GM23338 (cell line): ENCODE measurements around the gene TCERG1L. TPM values are rescaled to one million over a fixed set of nuclear protein-coding genes. Genes with fewer than 3 reads are reported as not detected.

Experiments
- ATAC-seq: fragments of 200-7000 bp; cut with Tn5 transposase; 3 replicates; pipeline ENCODE4 v1.9.1; 2020
- DNase-seq: peaks from one replicate; pipeline ENCODE4 v3.0.0-alpha.2; 2015; ENCODE audit warnings: low spot score
- H2AFZ ChIP-seq: fragments of 200-600 bp; sonication (generic); 2 replicates; pipeline ENCODE4 v1.8.0; 2016; ENCODE audit warnings: antibody characterized with exemption, mild to moderate bottlenecking, moderate library complexity
- H3F3A ChIP-seq: fragments of 200-600 bp; sonication (generic); replicated peaks from 2 replicates; pipeline ENCODE4 v1.8.0; 2017; ENCODE audit warnings: antibody characterized with exemption, mixed run types, low read depth
- H3K27ac ChIP-seq: fragments of 200-600 bp; sonication (generic); 2 replicates; pipeline ENCODE4 v1.6.1; 2016; ENCODE audit warnings: low read depth
- H3K27me3 ChIP-seq: fragments of 200-600 bp; sonication (generic); 2 replicates; pipeline ENCODE4 v1.8.0; 2016; ENCODE audit warnings: mild to moderate bottlenecking, mixed run types, moderate library complexity; ENCODE audit not compliant: insufficient read depth
- H3K36me3 ChIP-seq: fragments of 200-600 bp; sonication (generic); 2 replicates; pipeline ENCODE4 v1.8.0; 2016; ENCODE audit warnings: mild to moderate bottlenecking; ENCODE audit not compliant: insufficient read depth
- H3K4me1 ChIP-seq: fragments of 200-600 bp; sonication (generic); 2 replicates; pipeline ENCODE4 v1.8.0; 2016; ENCODE audit warnings: mild to moderate bottlenecking, moderate library complexity; ENCODE audit not compliant: insufficient read depth
- H3K4me2 ChIP-seq: fragments of 200-600 bp; sonication (generic); 2 replicates; pipeline ENCODE4 v1.7.1; 2017; ENCODE audit warnings: mixed run types
- H3K4me3 ChIP-seq: fragments of 200-600 bp; sonication (generic); 2 replicates; pipeline ENCODE4 v1.6.1; 2016; ENCODE audit warnings: mixed run types
- H3K79me2 ChIP-seq: fragments of 200-600 bp; sonication (generic); replicated peaks from 2 replicates; pipeline ENCODE4 v1.8.0; 2017; ENCODE audit warnings: mild to moderate bottlenecking; ENCODE audit not compliant: insufficient read depth
- H3K9me2 ChIP-seq: fragments of 200-600 bp; sonication (generic); 2 replicates; pipeline ENCODE4 v1.8.0; 2017; ENCODE audit not compliant: insufficient read depth
- H4K20me1 ChIP-seq: fragments of 200-600 bp; sonication (generic); replicated peaks from 2 replicates; pipeline ENCODE4 v1.8.0; 2017; ENCODE audit warnings: mild to moderate bottlenecking; ENCODE audit not compliant: insufficient read depth
- H3K27ac Mint-ChIP-seq: 2 replicates; pipeline ENCODE4 v1.8.0; 2020; ENCODE audit warnings: inconsistent platforms, mild to moderate bottlenecking, moderate library complexity, mixed read lengths
- H3K27me3 Mint-ChIP-seq: 3 replicates; pipeline ENCODE4 v1.8.0; 2022; ENCODE audit warnings: low read depth, mild to moderate bottlenecking, moderate library complexity, mixed read lengths, inconsistent platforms; ENCODE audit not compliant: insufficient read depth, poor library complexity
- H3K36me3 Mint-ChIP-seq: 3 replicates; pipeline ENCODE4 v1.8.0; 2021; ENCODE audit warnings: low read depth, mild to moderate bottlenecking, inconsistent platforms, moderate library complexity, mixed read lengths
- H3K4me1 Mint-ChIP-seq: 3 replicates; pipeline ENCODE4 v1.8.0; 2020; ENCODE audit warnings: mild to moderate bottlenecking, inconsistent platforms, mixed read lengths
- H3K4me3 Mint-ChIP-seq: 3 replicates; pipeline ENCODE4 v1.8.0; 2021; ENCODE audit warnings: moderate library complexity, mild to moderate bottlenecking, inconsistent platforms, mixed read lengths
- H3K9me3 Mint-ChIP-seq: 3 replicates; pipeline ENCODE4 v1.8.0; 2020; ENCODE audit warnings: moderate library complexity, mild to moderate bottlenecking, inconsistent platforms, mixed read lengths
- CREB1 ChIP-seq: fragments of 250-450 bp; sonication (Bioruptor Pico); IDR thresholded peaks from 2 replicates; pipeline ENCODE4 v1.5.0; 2020; ENCODE audit warnings: low read depth, mild to moderate bottlenecking, moderate library complexity
- EZH2 ChIP-seq: fragments of 200-600 bp; sonication (generic); IDR thresholded peaks from one replicate; pipeline ENCODE4 v1.8.0; 2017; ENCODE audit warnings: antibody characterized with exemption, mild to moderate bottlenecking, low read depth; ENCODE audit not compliant: unreplicated experiment
- EZH2phosphoT487 ChIP-seq: fragments of 200-600 bp; sonication (generic); IDR thresholded peaks from one replicate; pipeline ENCODE4 v1.8.1; 2018; ENCODE audit warnings: antibody characterized with exemption; ENCODE audit not compliant: unreplicated experiment
- JUNB ChIP-seq: IDR thresholded peaks from one replicate; pipeline ENCODE4 v1.6.1; 2016; ENCODE audit warnings: antibody characterized with exemption; ENCODE audit not compliant: unreplicated experiment
- NANOG ChIP-seq: IDR thresholded peaks from 2 replicates; pipeline ENCODE4 v1.6.1; 2016; ENCODE audit warnings: antibody characterized with exemption, borderline replicate concordance
- POLR2AphosphoS5 ChIP-seq: IDR thresholded peaks from 2 replicates; pipeline ENCODE4 v1.6.1; 2016; ENCODE audit warnings: antibody characterized with exemption, low read depth
- STAT1 ChIP-seq: IDR thresholded peaks from one replicate; pipeline ENCODE4 v1.6.1; 2016; ENCODE audit warnings: antibody characterized with exemption; ENCODE audit not compliant: unreplicated experiment
- ZNF114 ChIP-seq: fragments of 250-450 bp; sonication (Bioruptor Pico); IDR thresholded peaks from 2 replicates; pipeline ENCODE4 v1.5.0; 2020; ENCODE audit warnings: mild to moderate bottlenecking, moderate library complexity
- ZNF331 ChIP-seq: fragments of 250-450 bp; sonication (Bioruptor Pico); IDR thresholded peaks from 2 replicates; pipeline ENCODE4 v1.5.0; 2020; ENCODE audit warnings: low read depth, mild to moderate bottlenecking, moderate library complexity
- polyA plus RNA-seq: library from polyadenylated mRNA; unstranded; fragments of >200 nt; fragmentation: Nextera tagmentation; extraction: Ambion mirVana; gene quantifications from 2 replicates; pipeline ENCODE4 v1.2.1, GENCODE V29; 2016
- total RNA-seq: library from RNA; depleted of rRNA; stranded (reverse); fragments of >200 nt; shearing (Covaris generic); gene quantifications from 2 replicates; pipeline ENCODE4 v1.2.3, GENCODE V29; 2014
- TF ChIP-seq, protein P1 (sequence below), 2 experiments: fragments of 200-600 bp in 1 of 2; sonication (generic) in 1 of 2; conservative IDR thresholded peaks; 2 replicates each; pipeline versions ENCODE4 v1.5.1 to v1.6.1; 2016 to 2017; ENCODE audit warnings: antibody characterized with exemption in 2 of 2, low read depth in 2 of 2, mild to moderate bottlenecking in 2 of 2, moderate library complexity in 1 of 2
- TF ChIP-seq, protein P2 (sequence below): fragments of 250-450 bp; sonication (Bioruptor Pico); IDR thresholded peaks from 2 replicates; pipeline ENCODE4 v1.5.0; 2020; ENCODE audit warnings: mild to moderate bottlenecking, moderate library complexity

The TCERG1L gene
- total and polyA plus RNA-seq, 2 experiments from 2014 or later, result 3.9 to 5.5 TPM

DNA sequence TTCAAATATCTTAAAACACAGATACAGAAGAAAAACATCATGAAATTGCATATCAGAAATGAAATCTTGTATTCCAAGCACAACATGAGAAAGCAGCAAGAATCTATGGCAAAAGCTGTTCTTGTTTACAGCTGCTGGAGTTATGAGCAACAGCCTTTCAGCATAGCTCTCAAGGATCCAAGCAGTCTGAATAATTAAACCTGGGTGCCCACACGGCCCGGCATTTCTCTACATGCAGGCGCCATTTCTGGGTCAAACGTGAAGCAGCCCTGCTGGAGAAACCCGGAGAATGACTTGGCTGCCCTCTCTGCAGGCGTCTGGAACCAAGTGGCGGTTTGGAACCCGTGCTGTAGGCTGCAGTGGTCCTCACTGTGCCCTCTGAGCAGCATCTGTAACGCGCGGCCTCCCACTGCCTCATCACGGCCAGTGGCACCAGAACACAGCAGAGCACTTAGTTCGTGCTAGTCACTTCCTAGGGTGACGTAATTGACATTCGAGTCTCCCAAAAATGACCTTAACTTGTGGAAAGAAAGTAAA, 213.0 kb downstream of the TCERG1L start:
- Mint-ChIP-seq H3K27ac (no peak overlapping the region), H3K4me1 (peaks cover 7% of the 10 kb centered on the region), H3K9me3 (peaks cover 69% of the 10 kb centered on the region), H3K4me3 (no peak overlapping the region), H3K27me3 (no peaks in the 10 kb centered on the region), H3K36me3 (0 out of 3 replicates have a peak, but pooled peaks cover 2% of the 10 kb centered on the region)
- Histone ChIP-seq H3K79me2 (no peaks in the 10 kb centered on the region), H2AFZ (no peak overlapping the region), H3K4me1 (no peaks in the 10 kb centered on the region), H3K4me3 (no peak overlapping the region), H3K9me2 (no peaks in the 10 kb centered on the region), H3K4me2 (no peak overlapping the region), H3F3A (no peaks in the 10 kb centered on the region), H4K20me1 (no peaks in the 10 kb centered on the region), H3K36me3 (no peaks in the 10 kb centered on the region), H3K27ac (no peak overlapping the region), H3K27me3 (no peaks in the 10 kb centered on the region)
- TF ChIP-seq NANOG (no peak), ZNF331 (CRISPR knock-in tag) (no peak), CREB1 (CRISPR knock-in tag) (no peak), EZH2 (no peak), EZH2phosphoT487 (no peak), STAT1 (no peak), JUNB (no peak), POLR2AphosphoS5 (no peak), ZNF114 (no peak)
- TF ChIP-seq, protein P1, sequence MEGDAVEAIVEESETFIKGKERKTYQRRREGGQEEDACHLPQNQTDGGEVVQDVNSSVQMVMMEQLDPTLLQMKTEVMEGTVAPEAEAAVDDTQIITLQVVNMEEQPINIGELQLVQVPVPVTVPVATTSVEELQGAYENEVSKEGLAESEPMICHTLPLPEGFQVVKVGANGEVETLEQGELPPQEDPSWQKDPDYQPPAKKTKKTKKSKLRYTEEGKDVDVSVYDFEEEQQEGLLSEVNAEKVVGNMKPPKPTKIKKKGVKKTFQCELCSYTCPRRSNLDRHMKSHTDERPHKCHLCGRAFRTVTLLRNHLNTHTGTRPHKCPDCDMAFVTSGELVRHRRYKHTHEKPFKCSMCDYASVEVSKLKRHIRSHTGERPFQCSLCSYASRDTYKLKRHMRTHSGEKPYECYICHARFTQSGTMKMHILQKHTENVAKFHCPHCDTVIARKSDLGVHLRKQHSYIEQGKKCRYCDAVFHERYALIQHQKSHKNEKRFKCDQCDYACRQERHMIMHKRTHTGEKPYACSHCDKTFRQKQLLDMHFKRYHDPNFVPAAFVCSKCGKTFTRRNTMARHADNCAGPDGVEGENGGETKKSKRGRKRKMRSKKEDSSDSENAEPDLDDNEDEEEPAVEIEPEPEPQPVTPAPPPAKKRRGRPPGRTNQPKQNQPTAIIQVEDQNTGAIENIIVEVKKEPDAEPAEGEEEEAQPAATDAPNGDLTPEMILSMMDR (conservative IDR thresholded peaks at IDR 0.05; ENCODE audit: low read depth in 2 of 2), result no peak
- TF ChIP-seq, protein P2, sequence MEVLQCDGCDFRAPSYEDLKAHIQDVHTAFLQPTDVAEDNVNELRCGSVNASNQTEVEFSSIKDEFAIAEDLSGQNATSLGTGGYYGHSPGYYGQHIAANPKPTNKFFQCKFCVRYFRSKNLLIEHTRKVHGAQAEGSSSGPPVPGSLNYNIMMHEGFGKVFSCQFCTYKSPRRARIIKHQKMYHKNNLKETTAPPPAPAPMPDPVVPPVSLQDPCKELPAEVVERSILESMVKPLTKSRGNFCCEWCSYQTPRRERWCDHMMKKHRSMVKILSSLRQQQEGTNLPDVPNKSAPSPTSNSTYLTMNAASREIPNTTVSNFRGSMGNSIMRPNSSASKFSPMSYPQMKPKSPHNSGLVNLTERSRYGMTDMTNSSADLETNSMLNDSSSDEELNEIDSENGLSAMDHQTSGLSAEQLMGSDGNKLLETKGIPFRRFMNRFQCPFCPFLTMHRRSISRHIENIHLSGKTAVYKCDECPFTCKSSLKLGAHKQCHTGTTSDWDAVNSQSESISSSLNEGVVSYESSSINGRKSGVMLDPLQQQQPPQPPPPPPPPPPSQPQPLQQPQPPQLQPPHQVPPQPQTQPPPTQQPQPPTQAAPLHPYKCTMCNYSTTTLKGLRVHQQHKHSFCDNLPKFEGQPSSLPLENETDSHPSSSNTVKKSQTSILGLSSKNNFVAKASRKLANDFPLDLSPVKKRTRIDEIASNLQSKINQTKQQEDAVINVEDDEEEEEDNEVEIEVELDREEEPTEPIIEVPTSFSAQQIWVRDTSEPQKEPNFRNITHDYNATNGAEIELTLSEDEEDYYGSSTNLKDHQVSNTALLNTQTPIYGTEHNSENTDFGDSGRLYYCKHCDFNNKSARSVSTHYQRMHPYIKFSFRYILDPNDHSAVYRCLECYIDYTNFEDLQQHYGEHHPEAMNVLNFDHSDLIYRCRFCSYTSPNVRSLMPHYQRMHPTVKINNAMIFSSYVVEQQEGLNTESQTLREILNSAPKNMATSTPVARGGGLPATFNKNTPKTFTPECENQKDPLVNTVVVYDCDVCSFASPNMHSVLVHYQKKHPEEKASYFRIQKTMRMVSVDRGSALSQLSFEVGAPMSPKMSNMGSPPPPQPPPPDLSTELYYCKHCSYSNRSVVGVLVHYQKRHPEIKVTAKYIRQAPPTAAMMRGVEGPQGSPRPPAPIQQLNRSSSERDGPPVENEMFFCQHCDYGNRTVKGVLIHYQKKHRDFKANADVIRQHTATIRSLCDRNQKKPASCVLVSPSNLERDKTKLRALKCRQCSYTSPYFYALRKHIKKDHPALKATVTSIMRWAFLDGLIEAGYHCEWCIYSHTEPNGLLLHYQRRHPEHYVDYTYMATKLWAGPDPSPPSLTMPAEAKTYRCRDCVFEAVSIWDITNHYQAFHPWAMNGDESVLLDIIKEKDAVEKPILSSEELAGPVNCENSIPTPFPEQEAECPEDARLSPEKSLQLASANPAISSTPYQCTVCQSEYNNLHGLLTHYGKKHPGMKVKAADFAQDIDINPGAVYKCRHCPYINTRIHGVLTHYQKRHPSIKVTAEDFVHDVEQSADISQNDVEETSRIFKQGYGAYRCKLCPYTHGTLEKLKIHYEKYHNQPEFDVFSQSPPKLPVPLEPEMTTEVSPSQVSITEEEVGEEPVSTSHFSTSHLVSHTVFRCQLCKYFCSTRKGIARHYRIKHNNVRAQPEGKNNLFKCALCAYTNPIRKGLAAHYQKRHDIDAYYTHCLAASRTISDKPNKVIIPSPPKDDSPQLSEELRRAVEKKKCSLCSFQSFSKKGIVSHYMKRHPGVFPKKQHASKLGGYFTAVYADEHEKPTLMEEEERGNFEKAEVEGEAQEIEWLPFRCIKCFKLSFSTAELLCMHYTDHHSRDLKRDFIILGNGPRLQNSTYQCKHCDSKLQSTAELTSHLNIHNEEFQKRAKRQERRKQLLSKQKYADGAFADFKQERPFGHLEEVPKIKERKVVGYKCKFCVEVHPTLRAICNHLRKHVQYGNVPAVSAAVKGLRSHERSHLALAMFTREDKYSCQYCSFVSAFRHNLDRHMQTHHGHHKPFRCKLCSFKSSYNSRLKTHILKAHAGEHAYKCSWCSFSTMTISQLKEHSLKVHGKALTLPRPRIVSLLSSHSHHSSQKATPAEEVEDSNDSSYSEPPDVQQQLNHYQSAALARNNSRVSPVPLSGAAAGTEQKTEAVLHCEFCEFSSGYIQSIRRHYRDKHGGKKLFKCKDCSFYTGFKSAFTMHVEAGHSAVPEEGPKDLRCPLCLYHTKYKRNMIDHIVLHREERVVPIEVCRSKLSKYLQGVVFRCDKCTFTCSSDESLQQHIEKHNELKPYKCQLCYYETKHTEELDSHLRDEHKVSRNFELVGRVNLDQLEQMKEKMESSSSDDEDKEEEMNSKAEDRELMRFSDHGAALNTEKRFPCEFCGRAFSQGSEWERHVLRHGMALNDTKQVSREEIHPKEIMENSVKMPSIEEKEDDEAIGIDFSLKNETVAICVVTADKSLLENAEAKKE (CRISPR knock-in tag), result no peak
- DNase-seq, result no peak
- ATAC-seq, result no peak
